GM19193 (cell line): ENCODE results near the gene SUPT6H.

ENCODE experiments used
- POLR2A ChIP-seq: IDR thresholded peaks from 4 replicates; pipeline ENCODE4 v1.6.1; 2011; ENCODE audit not compliant: insufficient read depth, insufficient read length; ENCODE audit errors: extremely low read depth

SUPT6H gene

GRCh38 chr17:28641579-28641978 lies 20.4 kb upstream of the SUPT6H start:
- no peak for TF ChIP-seq POLR2A

DNA sequence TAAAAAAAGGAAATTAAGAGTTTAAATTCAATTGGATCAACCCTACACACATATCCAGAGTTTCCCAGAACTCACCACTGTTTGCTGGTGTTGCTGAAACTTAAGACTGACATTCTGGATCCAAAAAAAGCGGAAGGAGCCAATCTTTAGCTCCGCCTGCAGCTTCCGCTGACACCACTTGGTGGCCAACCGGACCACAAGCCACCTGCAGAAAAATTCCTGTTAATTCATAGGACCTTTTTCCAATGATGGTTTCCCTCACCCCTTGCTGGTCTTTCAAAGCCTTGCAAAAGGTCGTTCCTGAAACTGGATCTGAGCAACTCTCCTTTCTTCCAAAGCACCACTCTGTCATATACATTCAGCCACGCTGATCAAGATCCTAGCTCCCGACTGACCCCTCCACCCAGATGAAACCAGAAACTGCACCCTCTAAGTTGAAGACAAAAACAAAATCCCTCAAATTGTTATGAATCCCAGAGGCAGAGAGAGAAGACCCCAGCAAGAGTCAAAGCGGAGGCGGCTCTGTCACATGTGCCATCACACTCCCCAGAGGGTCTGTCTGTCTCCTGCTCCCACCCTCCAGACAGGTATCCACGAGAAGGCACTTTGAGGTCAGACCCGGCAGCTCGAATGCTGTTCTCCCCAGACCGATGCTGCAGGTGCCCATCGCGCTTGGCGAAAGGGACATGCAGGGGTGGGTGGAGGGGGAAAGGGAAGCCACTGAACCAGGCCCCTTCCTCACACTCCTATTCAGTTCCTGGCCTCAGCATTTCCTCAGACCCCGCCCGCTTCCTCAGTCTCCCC lies 17.8 kb upstream of the SUPT6H start:
- TF ChIP-seq POLR2A = no peak

- peak; percentile 87 for TF ChIP-seq POLR2A
Measured at GRCh38 chr17:28644787-28645575, 17.0 kb upstream of the SUPT6H start, which contains the start of gene BLTP2. BLTP2 (minus strand) TSS chr17:28645158; CDS start chr17:28645056, 102 bp downstream.

DNA sequence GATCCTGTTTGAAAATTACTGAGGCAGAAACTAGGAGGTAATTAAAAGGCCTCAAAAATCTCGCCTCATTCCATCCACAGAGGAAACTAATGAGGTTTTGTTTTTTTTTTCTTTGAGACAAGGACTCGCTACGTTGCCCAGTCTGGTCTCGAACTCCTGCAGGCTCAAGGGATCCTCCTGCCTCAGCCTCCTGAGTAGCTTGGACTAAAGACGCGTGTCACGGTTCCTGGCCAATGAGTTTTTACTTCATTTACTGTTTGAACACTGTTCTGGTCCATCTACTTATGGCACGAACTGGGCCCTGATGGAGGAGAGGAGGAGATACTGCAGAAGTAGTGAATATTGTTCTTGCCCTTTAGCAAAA lies 16.4 kb upstream of the SUPT6H start:
- no peak for TF ChIP-seq POLR2A

GRCh38 chr17:28646039-28646754 lies 15.8 kb upstream of the SUPT6H start:
- TF ChIP-seq POLR2A = no peak

- no peak for TF ChIP-seq POLR2A
Measured at GRCh38 chr17:28648698-28649097, 13.3 kb upstream of the SUPT6H start.

DNA sequence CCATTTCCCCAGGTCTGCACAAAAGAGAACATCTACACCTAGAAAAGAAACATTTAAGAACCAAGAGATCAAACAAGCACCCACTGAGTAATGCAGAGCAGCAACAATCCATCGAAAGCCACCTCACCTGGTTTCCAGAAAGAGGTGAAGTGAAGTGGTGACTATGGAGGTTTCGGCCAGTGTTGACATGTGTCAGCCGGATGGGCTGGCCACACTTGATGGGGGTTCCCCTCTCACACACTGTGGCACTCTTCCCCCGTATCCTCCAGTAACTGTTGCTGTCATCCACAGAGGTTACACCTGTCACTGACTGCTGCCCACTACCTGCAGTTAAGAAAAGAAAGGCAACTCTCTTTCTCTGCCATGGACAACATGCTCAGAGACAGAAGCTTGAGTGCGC lies 6.8 kb upstream of the SUPT6H start:
- TF ChIP-seq POLR2A = no peak

- TF ChIP-seq POLR2A = no peak
Measured at GRCh38 chr17:28657756-28658155, 4.2 kb upstream of the SUPT6H start.

- no peak for TF ChIP-seq POLR2A
Measured at GRCh38 chr17:28662527-28662829, 473 bp downstream of the SUPT6H start.

GRCh38 chr17:28663723-28664122 lies 1.7 kb downstream of the SUPT6H start:
- TF ChIP-seq POLR2A = no peak

DNA sequence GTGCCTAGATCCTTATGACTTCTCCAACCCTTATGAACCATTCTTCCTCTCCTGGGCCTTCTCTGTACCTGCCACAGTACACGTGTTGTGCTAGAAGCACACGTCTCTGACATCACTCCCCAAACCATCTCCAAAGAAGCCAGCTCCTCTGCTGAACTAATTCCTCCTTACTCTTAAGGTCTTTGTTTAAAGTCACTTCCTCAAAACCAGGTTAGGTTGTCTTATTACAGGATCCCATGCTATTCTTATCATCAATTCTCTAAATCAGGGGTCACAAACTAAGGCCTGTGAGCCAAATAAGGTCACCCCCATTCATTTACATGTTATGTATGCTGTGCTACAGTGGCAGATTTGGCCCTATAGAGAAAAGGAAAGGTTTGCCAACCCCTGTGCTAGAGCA lies 4.0 kb downstream of the SUPT6H start:
- no peak for TF ChIP-seq POLR2A

DNA sequence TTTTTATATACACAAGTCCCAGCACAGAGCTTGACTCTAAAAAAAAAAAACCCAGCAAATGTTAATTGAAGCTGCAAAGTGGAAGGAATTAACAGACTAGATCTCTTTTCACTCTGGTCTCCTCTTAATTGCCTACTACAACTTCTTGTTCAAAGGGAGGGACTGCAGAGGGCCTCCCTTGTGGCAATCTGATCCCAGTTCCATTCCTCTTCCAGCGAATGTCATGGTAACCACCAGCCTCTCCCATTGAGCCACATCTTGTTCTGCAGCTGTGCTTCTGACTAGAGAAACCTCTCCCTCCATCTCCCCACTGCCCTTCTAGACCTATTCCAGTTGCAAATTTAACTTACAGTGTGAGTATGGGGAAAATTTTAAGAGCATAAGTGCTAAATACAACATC lies 5.9 kb downstream of the SUPT6H start:
- TF ChIP-seq POLR2A = no peak

- no peak for TF ChIP-seq POLR2A
Measured at GRCh38 chr17:28669918-28670317, 7.9 kb downstream of the SUPT6H start.

DNA sequence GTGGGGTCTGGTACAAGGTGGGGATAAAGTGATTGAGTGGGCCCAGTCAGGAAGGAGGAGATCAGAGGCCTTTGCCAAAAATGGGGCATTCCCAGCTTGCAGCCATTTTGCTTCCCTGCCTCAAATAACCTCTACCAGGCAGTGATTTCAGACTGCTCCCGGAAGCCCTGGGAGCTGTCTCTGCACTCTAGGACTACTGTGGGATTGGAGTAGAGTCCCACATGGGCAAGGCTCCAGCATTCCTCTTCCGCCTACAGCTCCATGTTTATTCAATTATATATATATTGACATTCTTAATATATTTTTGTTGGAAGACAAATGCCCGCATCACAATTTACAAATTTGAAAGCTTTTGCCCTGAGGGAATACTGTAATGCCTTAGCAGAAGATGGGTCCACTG lies 13.5 kb downstream of the SUPT6H start:
- TF ChIP-seq POLR2A = no peak

GRCh38 chr17:28675980-28676379 lies 14.0 kb downstream of the SUPT6H start:
- TF ChIP-seq POLR2A = no peak

- TF ChIP-seq POLR2A = no peak
Measured at GRCh38 chr17:28682655-28683054, 20.6 kb downstream of the SUPT6H start.

GRCh38 chr17:28684963-28685362 lies 23.0 kb downstream of the SUPT6H start:
- no peak for TF ChIP-seq POLR2A

DNA sequence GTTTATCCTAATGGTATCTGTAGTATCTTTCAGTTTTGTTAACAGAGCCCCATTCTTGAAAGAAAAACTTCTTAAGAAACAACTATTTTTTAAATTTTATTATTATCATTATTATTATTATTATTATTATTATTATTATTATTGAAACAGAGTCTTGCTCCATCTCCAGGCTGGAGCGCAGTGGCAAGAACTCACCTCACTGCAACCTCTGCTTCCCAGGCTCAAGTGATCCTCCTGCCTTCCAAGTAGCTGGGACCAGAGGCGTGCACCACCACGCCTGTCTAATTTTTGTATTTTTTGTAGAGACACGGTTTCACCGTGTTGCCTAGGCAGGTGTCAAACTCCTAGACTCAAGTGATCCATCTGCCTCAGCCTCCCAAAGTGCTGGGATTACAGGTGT lies 23.4 kb downstream of the SUPT6H start:
- TF ChIP-seq POLR2A = no peak
